Measurements from ENCODE around the gene MAP4K2.
A peak's percentile ranks its signal among the peaks of the same experiment; 100 is the strongest.
"Not testable (repeated sequence)": the region's sequence is repeated elsewhere in the genome, so short reads cannot be mapped to it uniquely, and the experiment has no call there.

The MAP4K2 gene

DNA sequence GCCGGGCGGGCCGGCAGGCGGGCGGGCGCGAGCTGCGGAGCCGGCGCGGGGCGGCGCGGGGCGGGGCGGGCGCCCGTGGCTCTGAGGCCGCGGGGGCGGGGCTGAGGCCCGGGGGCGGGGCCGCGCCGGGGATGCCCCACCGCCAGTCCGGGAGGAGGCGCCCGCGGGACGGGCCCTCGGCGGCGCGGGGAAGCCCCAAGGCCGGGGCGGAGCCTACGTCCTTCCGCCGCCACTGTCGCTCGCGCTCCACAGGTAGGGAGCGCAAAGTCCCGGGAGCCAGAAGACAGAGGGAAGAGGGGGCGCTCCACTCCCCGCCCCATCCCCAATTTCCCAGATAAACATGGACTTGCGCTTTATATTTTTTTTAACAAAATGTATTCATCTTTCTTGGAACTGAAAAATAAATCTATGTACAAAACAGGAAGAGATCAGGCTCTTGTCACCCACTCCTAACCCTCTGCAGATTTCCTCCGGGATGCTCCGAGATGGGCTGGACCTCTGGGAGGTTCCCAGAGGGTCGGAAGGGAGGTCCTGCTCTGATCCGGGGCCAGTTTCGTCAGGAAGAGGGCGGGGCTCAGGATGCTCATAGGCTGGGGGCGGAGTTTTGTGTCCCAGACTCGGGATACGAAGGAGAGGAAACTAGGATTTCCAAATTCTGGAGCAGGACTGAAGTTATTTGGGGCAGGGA, at the start of gene MAP4K2:
Gene MAP4K2, minus strand, starts transcription at position 57 of the 688 bp plus-strand sequence. CDS start 65 bp downstream, outside the sequence.
- DNase-seq, result peak; percentile 75

DNA sequence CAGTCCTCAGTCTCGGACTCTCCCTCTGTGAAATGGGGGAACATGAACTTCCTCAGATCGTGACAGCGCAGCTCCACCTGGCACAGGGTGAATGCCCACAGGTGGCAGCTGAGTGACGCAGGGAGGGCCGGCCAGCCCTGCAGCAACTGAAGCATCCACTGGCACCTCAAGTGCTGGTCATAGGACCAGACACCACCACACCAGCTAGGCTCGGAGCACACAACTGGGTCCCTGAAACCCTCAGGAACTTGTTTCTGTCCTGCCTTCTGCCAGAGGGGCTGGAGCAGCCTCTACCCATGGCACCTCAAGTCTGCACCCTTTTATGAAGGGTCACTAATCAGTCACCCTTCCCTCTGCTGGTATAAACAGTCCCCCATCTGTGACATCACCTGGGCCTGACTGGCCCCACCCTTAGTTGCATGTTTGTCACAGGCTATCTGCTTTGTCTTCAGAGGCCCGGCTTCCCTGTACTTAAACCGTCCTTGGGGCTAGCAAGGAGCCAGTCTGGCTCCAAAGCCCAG, 48.9 kb upstream of the MAP4K2 start:
- no peak for DNase-seq

DNA sequence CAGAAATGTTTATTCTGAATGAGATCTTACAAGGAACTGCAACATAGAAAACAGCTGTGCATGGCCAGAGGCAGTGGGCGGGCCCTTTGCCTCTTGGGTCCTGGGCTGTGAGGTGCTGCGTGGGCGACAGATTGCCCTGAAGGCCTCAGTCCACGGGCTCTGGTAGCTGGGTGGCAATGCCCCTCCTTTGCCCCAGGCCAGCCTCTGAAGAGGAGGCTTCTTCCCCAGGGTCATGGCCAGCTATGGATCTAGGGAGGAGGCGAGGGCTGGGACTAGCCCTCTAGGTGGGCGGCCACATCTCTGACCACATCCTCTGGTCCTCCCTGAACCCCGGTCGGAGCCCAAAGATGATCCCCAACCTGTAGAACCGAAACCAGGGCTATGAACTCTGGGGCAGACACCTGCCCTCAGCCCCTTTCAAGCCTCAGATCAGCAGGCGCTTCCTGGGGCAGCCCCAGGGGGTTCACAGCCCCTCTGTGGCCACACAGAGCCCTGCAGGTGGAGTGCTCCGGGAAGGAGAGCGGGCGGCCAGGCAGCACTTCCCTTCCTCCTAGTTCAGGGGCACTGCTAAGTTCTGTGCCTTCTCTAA, 48.1 kb upstream of the MAP4K2 start:
- DNase-seq, result no peak

DNA sequence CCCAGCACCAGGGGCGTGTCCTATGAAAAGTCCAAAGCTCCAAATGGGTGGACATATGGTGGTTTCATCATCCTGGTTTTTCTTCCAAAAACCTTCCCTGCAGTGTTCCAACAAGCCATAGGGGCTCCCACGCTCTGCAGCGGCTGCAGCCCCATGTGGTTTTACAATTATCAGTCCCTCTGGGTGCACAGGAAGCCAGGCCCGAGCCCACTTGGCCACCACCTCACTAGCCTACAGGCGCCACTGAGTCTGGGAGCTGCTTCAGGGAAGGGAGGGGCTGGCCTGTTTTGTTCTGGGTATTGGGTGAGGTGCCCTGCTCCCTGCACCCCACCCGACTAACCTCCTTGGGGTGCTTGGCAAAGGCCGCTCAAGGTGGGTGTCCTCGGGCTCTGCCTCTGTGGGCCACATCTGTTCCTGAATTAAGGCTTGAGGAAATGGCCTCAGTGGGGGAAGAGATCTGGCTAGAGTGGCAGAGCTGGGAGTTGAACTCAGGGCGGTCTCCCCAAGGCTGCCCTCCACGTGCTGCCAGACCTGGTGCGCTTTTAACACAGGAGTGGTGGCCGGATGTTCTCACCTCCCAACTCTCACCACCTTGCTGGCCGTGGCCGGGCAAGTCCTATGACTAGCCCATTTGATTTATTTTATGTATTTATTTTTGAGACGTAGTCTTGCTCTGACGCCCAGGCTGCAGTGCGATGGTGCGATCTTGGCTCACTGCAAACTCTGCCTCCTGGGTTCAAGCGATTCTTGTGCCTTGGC, 46.8 kb upstream of the MAP4K2 start:
- DNase-seq, result no peak

DNA sequence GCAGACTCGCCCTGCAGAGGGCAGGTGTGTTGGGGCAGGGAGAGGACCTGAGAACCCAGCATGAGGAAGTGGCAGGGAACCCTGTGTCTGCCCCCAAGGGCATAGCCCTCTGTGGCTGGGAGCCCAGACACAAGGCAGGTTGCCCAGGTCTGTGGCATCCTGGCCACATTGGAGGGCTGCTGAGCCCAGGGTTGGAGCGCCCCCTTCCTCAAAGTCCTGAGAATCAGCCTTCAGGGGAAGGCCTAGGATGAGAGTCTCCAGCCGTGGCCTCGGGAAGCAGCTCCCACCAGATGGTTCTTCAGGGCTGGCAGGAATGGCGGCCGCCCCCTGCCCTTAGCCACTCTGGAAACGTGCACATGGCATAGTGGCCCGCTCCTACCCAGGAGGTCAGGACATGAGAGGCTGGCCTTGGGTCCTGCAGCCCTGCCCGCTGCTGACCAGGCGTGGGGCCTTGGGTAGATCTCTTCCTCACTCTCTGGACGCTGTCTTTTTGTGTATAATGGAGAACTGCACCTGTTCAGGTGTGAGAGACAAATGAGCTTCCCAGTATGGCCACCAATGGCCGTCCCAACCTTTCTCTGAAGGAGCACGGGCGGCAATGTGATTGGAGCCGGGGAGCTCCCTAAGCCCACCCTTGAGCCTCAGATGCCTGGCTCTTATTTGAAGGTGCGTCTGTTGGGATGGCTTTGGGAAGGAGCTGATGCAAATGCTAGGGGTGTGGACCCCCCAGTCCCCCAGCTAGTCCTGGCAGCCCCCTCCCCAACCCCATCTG, 46.0 kb upstream of the MAP4K2 start:
- no peak for DNase-seq

DNA sequence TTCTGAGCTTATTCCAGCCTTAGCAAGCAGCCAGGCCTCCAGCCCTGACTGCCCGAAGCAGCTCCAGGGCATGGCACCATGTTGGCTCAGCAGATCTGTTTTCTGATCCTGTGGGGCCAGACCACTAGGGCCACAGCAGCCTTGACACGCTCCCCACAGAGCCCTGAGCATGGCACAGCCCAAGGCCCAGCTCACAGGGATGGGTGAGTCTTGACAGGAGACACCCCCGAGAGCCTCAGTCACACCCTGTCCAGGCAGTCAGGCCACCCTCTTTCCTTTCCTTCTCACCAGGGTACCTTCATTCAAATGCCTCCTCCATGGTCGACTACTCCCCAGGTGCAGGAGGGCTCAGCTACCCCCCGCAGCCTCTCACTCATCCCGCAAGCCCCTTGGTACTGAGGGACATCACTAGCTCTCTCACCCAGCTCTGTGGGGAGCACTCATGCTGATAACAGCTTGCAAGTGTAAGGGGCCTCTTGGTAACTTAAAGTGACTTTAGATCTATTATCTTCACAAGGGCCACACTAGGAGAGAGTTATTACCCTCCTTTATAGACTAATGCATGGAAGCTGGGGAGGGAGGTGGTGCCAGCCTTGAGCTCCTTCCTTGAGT, 45.3 kb upstream of the MAP4K2 start:
- no peak for DNase-seq

DNA sequence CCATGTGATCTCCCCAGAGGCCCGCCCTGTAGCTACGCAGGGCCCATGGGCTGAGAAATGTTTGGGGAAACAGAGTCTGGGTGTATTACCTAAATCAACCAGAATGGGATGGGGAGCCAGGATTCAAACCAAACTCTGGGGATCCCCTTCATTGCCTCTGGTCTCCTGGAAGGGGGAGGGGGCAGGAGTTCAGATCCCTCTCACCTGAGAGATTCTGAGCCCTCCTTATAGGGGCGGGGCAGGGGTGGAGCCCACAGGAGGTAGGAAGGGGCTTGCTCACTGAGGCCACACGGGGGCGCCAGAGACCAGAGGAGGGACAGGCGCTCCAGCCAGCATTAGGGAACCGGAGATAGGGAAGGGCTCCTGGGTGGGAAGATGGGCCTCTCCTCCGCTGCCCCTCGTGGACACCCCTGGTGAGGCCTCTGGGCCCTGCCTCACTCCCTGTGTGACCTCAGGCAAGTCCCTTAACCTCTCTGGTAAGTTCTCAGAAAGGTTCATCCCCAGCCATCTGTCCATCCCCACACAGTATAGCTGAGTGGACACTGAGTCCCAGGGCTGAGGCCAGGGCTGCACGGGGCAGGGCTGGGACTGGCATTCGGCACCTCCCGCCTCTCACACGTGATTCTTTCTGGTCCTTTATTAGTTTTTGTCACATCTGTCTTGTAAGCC, 44.1 kb upstream of the MAP4K2 start:
- DNase-seq, result peak; percentile 95

DNA sequence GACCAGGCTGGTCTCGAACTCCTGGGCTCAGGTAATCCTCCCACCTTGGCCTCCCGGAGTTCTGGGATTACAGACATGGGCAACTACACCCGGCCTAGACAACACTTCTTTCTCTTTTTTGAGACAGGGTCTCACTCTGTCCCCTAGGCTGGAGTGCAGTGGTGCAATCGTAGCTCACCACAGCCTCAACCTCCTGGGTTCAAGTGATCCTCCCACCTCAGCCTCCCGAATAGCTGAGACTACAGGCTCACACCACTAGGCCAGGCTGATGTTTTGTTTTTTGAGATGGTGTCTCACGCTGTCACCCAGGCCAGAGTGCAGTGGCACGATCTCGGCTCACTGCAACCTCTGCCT, 42.7 kb upstream of the MAP4K2 start:
- DNase-seq, result not testable (repeated sequence)

DNA sequence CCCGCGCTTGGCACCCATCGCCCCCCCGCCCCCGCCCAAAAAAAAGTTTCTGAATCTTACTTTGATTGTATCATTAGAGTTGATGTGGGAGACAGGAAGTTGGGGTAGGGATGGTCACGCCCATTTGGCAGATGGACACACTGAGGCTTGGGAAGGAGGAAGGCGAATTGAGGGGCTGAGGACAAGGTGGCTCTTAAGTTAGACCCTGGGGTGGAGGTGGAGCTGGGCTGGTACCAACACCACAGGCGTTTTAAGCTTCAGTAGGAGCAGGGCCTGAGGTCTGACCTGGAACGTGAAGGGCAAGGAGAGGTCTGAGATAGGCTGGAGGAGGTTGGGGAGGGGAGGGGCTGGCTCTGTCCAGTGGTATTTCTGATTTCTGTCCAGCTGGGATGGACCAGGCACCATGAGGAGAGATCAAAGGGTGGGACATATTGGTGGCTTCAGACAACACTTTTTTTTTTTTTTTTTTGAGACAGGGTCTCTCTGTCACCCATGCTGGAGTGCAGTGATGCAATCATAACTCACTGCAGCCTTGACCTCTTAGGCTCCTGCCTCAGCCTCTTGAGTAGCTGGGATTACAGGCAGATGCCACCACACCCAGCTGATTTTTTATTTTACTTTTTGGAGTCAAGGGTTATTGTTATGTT, 42.2 kb upstream of the MAP4K2 start:
- no peak for DNase-seq

DNA sequence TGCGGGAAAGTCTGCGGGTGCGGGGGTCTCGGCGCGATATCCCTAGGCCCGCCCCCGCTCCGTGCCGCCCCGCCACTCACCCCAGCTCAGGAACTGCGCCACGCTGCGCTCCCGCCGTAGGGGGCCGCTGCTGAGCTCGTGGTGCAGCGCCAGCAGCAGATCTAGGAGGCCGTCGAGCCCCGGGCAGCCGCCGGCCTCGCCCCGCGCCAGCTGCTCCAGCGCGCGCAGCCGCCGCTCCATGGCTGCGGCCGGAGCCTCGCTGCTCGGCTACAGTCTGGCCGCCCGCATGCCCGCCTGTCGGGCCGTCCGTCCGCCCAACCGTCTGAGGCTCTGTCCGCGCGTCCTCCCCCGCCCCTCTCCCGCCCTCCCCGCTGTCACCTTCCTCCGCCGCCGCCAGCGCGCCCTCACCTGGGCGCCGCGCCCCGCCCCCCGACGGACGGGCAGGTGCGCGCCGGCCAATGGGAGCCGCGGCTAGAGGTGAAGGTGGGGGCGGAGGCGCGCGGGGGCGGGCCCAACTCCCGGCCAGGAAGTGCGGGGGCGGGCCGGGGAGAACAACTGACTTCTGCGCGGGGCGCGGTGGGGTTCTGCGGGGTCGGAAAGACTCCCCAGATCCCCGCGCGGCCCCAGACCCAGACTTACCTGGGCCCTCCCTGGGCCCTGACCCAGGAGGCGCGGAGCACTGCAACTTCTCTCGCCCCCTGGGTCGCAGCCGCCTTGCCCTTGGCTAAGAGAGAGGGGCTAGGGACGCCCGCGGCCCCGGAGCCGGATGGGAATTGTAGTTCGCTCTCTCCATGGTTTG, 41.5 kb upstream of the MAP4K2 start, which contains the start of gene CDC42BPG:
Gene CDC42BPG, minus strand, starts transcription at position 324 of the 799 bp plus-strand sequence. Its CDS starts 84 bp downstream, at position 240.
- DNase-seq, result peak; percentile 91

DNA sequence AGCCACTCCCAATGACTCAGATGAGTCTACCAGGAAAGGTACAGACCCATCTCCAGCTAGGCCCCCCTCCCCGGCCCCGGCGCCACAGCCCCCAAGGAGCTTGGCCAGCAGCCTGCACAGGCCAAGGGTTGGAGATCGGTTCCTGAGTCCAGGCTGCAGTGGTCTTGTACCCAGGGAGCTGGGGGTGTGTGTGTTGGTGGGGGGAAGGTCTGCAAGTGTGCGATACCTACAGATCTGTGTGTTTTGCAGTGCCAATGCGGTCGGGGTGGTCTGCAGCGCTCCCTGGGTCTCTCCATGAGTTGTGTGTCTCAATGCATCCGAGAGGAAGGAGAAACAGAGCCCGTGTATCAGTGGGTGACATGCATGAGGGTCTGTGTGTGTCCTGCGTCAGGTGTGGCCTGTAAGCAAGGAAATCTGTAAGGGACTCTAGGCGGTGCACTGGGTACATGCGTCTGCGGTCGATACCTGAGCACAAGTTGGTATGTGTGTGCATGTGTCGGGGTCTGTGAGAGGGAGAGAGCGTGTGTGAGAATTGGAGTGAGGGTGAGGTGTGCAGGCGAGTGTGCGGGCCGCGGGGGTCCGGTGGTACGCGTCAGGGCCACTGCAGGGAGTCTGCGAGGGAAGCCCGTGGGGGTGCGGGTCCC, 40.8 kb upstream of the MAP4K2 start:
- DNase-seq, result no peak

DNA sequence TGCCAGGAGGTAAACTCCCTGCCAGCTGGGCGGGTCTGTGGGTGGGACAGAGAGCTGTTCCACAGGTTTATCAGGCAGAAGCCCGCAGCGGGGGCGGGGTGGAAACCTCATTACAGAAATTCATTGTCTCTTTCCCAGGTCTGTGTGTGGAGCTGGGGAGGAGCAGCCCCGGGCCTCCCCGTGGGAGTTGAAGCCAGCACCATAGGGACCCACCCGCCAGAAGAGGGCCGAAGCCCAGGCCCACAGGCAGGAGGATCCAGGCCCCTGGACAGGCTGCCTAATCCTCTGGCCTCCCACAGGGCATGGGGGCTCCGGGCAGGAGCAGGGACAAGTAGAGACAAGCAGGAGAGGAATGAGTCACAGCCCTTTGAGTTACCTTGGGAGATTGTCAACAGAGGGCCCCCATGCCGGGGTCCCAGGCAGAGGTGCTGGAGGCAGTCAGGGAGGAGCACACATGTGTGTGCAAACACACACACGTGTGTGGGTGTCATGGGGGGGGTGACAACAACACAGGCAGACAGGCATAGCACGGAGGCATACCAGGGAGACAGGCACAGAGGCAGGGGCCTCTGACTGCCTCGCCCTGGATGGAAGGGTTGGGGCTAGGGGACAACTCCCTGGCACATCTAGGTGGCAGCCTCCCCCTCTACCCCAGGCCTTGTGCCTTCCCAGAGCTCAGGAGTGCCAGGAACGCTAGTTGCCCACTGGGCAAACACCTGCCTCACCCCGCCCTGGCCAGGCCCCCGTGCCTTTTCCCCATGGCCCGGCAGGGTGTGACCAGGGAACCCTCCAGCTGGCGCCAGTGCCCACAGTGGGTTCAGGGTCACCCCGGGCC, 40.1 kb upstream of the MAP4K2 start:
- DNase-seq, result no peak

DNA sequence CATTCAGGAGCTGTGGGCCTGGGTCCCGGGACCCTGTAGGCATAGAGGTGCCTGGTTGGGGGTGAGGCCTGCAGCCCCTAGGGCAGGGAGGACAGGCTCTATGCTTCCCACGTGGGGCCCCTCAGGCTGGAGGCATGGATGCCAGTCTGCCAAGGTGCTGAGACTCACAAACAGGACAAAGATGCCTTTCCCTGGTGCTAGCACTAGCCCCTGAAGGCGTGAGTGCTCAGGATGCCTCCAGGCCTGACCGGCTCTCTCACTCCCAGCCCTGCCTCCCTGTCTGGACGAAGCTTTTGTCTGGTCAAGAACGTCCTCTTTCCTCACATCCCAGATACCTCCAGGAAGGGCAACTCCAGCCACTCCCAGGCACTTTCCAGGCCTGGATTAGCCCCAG, 39.3 kb upstream of the MAP4K2 start:
- DNase-seq, result no peak

DNA sequence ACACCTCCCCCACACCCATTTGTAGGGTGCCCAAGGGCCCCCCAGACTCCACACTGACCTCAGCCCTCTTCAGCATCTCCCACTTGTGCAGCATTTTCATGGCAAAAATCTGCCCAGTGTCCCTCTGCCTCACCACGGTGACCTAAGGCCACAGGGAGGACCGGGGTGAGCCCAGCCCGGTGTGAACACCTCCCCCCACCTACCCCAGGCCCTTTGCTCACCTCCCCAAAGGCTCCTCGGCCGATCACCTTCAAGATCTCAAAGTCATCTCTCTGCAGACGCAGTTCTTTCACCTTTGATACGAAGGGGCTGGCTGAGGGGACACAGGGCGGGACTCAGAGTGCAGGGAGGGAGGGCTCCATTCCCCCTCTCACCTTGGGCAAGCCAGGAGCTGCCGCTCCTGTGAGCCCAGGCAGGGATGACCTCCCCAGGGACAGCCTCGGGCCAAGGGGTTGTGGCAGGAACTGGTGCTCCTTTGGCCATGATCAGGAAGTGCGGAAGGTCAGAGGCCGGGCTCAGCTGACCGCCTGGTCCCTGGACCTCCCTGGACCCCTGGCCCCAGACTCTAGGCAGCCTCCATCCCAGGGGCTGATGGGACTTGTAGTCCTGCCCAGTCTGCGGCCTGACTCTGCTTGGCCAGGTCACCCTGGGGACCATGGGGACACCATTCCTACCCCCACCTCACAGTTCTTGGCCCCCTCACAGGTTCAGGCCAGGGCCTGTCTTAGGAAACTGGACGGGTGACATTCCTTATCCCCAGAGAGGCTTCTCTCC, 38.8 kb upstream of the MAP4K2 start:
- no peak for DNase-seq

DNA sequence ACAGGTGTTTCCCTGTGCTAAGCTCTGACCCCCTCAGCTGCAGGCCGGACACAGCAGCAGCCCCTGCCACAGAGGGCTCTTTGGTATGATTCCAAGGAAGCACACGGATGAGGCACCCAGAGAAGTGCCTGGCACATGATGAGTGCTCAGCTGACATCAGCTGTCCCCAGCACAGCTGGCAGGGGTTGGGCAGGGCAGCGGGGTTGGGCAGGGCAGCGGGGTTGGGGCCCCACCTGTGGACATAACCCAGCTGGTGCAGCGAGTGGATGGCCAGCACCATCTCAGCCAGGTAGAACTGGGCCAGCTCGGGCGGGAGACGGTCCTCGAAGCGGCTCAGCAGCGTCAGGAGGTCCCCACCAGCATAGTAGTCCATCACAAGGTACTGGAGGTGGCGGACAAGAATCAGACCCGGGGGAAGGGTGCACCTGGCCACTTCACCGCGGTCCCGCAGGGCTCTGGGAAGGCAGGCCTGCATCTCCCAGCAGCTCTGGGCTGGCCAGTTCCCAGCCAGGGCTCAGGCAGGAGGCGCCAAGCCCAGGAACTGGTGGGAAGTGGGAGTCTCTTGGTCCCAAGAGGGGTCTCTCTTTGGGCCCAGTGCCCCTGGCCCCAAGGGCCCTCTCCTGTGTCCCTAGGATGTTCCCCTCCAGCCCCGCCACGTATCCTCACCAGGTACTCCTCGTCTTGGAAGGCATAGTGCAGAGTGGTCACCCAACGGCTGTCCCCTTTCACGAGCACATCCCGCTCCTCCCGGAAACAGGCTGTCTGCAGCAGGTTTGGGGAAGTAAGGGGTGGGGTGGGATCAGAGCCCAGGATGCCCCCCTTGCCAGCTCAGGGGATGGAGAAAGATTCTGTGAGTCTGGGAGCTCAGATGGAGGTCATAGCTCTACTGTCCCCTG, 37.1 kb upstream of the MAP4K2 start:
- DNase-seq, result no peak

DNA sequence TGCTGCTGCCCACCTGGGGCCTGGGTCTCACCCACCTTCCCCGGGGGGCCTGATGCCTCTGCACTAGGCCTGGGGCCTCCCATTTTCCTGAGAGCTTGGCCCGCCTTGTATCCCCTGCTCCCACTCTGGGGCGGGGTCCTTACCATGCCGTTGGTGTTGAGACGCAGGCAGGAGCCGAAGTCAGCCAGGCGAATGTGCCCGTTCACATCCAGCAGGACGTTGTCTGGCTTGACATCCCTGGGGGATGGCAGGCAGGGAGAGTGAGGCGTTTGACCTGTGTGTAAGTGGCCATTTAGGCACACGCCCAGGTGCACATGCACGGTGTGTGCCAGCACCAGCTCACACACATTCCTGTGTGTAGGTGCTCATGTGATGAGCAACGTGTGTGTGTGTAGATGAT, 36.3 kb upstream of the MAP4K2 start:
- DNase-seq, result no peak
